ENCODE measurements around the gene ERMAP.

Gene ERMAP

GRCh38 chr1:42824481-42825035, 7.6 kb downstream of the ERMAP start:
- H3K27ac Mint-ChIP-seq, result peak overlapping the region in 1 of 3 experiments; percentile 6
- no peaks in the 10 kb centered on the region for H3K27me3 Mint-ChIP-seq (ENCODE audit: low read depth)
- no peaks in the 10 kb centered on the region for H3K9me3 Mint-ChIP-seq
- H3K4me3 Mint-ChIP-seq, result no peak overlapping the region
- no peak for TF ChIP-seq CTCF (IDR thresholded peaks at IDR 0.05; ENCODE audit: unreplicated experiment in 3 of 3)
- peaks cover 27% of the 10 kb centered on the region for H3K4me1 Mint-ChIP-seq
- H3K36me3 Mint-ChIP-seq (ENCODE audit: low read depth), result no peaks in the 10 kb centered on the region

- Mint-ChIP-seq H3K4me3 (no peak overlapping the region), H3K27me3 (ENCODE audit: low read depth) (no peaks in the 10 kb centered on the region), H3K9me3 (no peaks in the 10 kb centered on the region), H3K27ac (peak overlapping the region in 2 of 3 experiments; percentile 6), H3K4me1 (peaks cover 27% of the 10 kb centered on the region), H3K36me3 (ENCODE audit: low read depth) (no peaks in the 10 kb centered on the region)
- TF ChIP-seq CTCF (IDR thresholded peaks at IDR 0.05; ENCODE audit: unreplicated experiment in 3 of 3), result no peak
Measured at GRCh38 chr1:42825036-42825851, 8.3 kb downstream of the ERMAP start.

- H3K36me3 Mint-ChIP-seq (ENCODE audit: low read depth), result no peaks in the 10 kb centered on the region
- no peaks in the 10 kb centered on the region for H3K9me3 Mint-ChIP-seq
- H3K4me1 Mint-ChIP-seq, result peaks cover 8% of the 10 kb centered on the region
- H3K27me3 Mint-ChIP-seq (ENCODE audit: low read depth), result no peaks in the 10 kb centered on the region
- no peak overlapping the region for H3K4me3 Mint-ChIP-seq
- TF ChIP-seq CTCF (IDR thresholded peaks at IDR 0.05; ENCODE audit: unreplicated experiment in 3 of 3), result no peak
- no peak overlapping the region for H3K27ac Mint-ChIP-seq
Measured at GRCh38 chr1:42830631-42831030, 13.7 kb downstream of the ERMAP start.

GRCh38 chr1:42831273-42831672, 14.4 kb downstream of the ERMAP start:
- no peak overlapping the region for H3K27ac Mint-ChIP-seq
- TF ChIP-seq CTCF (IDR thresholded peaks at IDR 0.05; ENCODE audit: unreplicated experiment in 3 of 3), result no peak
- no peaks in the 10 kb centered on the region for H3K9me3 Mint-ChIP-seq
- H3K36me3 Mint-ChIP-seq (ENCODE audit: low read depth), result no peaks in the 10 kb centered on the region
- no peaks in the 10 kb centered on the region for H3K27me3 Mint-ChIP-seq (ENCODE audit: low read depth)
- H3K4me1 Mint-ChIP-seq, result peaks cover 5% of the 10 kb centered on the region
- H3K4me3 Mint-ChIP-seq, result no peak overlapping the region

- Mint-ChIP-seq H3K9me3 (no peaks in the 10 kb centered on the region), H3K27me3 (ENCODE audit: low read depth) (no peaks in the 10 kb centered on the region), H3K27ac (no peak overlapping the region)
Measured at GRCh38 chr1:42832641-42833240, 15.8 kb downstream of the ERMAP start.

More at GRCh38 chr1:42832641-42833240, 15.8 kb downstream of the ERMAP start:
- TF ChIP-seq CTCF (IDR thresholded peaks at IDR 0.05; ENCODE audit: unreplicated experiment in 3 of 3), result no peak
- Mint-ChIP-seq H3K36me3 (ENCODE audit: low read depth) (no peaks in the 10 kb centered on the region), H3K4me3 (no peak overlapping the region), H3K4me1 (peaks cover 5% of the 10 kb centered on the region)
